ENCODE measurements around the gene AKT3. TPM values are rescaled to one million over a fixed set of nuclear protein-coding genes. Genes with fewer than 3 reads are reported as not detected.
A peak's percentile ranks its signal among the peaks of the same experiment; 100 is the strongest.

AKT3 gene
- total RNA-seq, 1 experiment from 2014 or later = 40.4 TPM

DNA sequence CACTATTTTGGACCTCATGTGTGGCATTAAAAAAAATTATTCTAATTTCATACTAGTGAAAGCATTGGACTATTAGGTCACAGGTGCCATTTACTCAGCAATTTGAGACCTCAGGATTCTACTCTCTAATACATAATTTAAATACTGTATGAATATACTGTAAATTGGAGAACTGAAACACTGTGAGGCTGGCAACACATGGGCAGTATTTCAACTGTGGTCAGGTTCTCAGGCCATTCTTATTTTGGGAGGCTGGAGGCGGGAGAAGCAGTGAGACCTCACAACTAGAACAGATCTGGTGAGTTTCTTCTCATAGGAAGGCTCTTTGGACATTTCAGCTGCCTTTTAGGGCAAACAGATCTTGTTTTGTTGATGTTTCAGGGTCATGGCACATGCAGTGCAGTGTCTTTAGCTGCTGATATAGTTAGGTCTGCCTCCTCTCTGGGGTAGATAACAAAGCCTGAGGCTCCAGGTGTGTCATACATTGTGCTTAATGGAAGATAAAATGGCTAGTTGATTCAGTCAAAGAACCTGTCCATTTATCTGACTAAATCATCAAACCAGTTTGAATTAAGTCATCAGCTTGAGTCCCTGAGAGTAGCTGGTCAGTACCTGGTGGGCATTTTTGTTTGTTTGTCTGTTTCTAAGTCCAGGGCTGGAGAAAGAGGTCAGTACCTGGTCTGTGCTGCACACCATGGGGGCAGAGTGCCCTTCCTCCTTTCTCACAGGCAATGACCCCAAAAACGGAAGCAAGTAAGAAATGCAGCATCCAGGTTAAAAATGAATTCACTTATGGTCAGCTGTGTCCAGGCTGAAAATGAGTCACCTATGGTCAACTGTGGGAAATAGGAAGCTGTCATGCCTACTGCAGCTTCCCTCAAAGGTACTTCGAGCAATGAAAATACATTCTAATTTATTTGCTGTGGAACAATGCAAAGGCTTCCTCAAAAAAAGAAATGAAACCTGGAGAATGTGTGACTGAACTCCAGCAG is 378.0 kb downstream of the AKT3 start:
- no peaks in the 10 kb centered on the region for H3K27me3 ChIP-seq
- H3K4me1 ChIP-seq = no peaks in the 10 kb centered on the region
- H3K4me3 ChIP-seq = no peak overlapping the region
- no peak for DNase-seq
- H3K9me3 ChIP-seq (replicated peaks) = no peaks in the 10 kb centered on the region
- H3K36me3 ChIP-seq = no peaks in the 10 kb centered on the region
- H3K27ac ChIP-seq = no peak overlapping the region

- no peak overlapping the region for H3K4me3 ChIP-seq
- no peak overlapping the region for H3K27ac ChIP-seq
- H3K9me3 ChIP-seq (replicated peaks) = no peaks in the 10 kb centered on the region
- no peaks in the 10 kb centered on the region for H3K4me1 ChIP-seq
- DNase-seq = no peak
- H3K36me3 ChIP-seq = no peaks in the 10 kb centered on the region
- no peaks in the 10 kb centered on the region for H3K27me3 ChIP-seq
Measured at GRCh38 chr1:243471026-243471685, 378.9 kb downstream of the AKT3 start.

- H3K4me3 ChIP-seq = no peak overlapping the region
- DNase-seq = no peak
- no peak overlapping the region for H3K27ac ChIP-seq
Measured at GRCh38 chr1:243470502-243470901, 379.5 kb downstream of the AKT3 start.

GRCh38 chr1:243469497-243469896 is 380.5 kb downstream of the AKT3 start:
- no peaks in the 10 kb centered on the region for H3K36me3 ChIP-seq
- no peaks in the 10 kb centered on the region for H3K27me3 ChIP-seq
- DNase-seq = no peak
- no peaks in the 10 kb centered on the region for H3K4me1 ChIP-seq
- no peak overlapping the region for H3K27ac ChIP-seq
- no peak overlapping the region for H3K4me3 ChIP-seq
- no peaks in the 10 kb centered on the region for H3K9me3 ChIP-seq (replicated peaks)

More at GRCh38 chr1:243470502-243470901, 379.5 kb downstream of the AKT3 start:
- no peaks in the 10 kb centered on the region for H3K27me3 ChIP-seq
- no peaks in the 10 kb centered on the region for H3K9me3 ChIP-seq (replicated peaks)
- H3K36me3 ChIP-seq = no peaks in the 10 kb centered on the region
- no peaks in the 10 kb centered on the region for H3K4me1 ChIP-seq

DNA sequence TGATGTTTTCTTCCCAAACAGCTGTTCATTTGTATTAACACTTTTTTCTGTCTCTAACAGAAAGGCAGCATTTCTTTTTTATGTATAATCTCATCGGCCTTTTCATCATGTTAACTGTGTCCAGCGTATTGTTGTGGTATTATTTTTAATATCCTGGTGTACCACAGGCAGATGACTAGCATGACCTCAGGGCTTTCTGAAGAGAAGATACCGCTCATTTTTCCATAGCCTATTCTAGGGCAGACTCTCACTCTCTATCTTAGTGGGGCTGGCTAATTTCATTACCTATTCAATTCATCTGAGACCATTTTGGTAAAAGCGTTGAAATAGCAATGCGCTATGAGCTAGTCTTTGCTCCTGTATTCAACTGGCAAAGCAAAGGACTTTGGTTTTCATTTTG is 384.3 kb downstream of the AKT3 start:
- Histone ChIP-seq H3K27ac (no peak overlapping the region), H3K4me1 (peaks cover 4% of the 10 kb centered on the region; the same call in 1 of the 2 replicates), H3K36me3 (no peaks in the 10 kb centered on the region), H3K27me3 (no peaks in the 10 kb centered on the region), H3K4me3 (no peak overlapping the region), H3K9me3 (replicated peaks) (no peaks in the 10 kb centered on the region)
- peak in 1 of 2 experiments; percentile 39 for DNase-seq

- Histone ChIP-seq H3K27ac (no peak overlapping the region), H3K27me3 (no peaks in the 10 kb centered on the region), H3K36me3 (no peaks in the 10 kb centered on the region), H3K4me1 (peaks cover 4% of the 10 kb centered on the region; the same call in 1 of the 2 replicates), H3K4me3 (no peak overlapping the region), H3K9me3 (replicated peaks) (no peaks in the 10 kb centered on the region)
- DNase-seq = peak in 1 of 2 experiments; percentile 7
Measured at GRCh38 chr1:243465081-243465480, 385.0 kb downstream of the AKT3 start.

- DNase-seq = peak in 1 of 2 experiments; percentile 36
- Histone ChIP-seq H3K4me1 (peaks cover 4% of the 10 kb centered on the region; the same call in 1 of the 2 replicates), H3K9me3 (replicated peaks) (no peaks in the 10 kb centered on the region), H3K36me3 (no peaks in the 10 kb centered on the region), H3K4me3 (no peak overlapping the region), H3K27me3 (no peaks in the 10 kb centered on the region), H3K27ac (no peak overlapping the region)
Measured at GRCh38 chr1:243462929-243463697, 386.9 kb downstream of the AKT3 start.

GRCh38 chr1:243461700-243462099 is 388.3 kb downstream of the AKT3 start:
- DNase-seq = no peak
- Histone ChIP-seq H3K27me3 (no peaks in the 10 kb centered on the region), H3K4me1 (peaks cover 4% of the 10 kb centered on the region; the same call in 1 of the 2 replicates), H3K4me3 (no peak overlapping the region), H3K36me3 (no peaks in the 10 kb centered on the region), H3K9me3 (replicated peaks) (no peaks in the 10 kb centered on the region), H3K27ac (no peak overlapping the region)

DNA sequence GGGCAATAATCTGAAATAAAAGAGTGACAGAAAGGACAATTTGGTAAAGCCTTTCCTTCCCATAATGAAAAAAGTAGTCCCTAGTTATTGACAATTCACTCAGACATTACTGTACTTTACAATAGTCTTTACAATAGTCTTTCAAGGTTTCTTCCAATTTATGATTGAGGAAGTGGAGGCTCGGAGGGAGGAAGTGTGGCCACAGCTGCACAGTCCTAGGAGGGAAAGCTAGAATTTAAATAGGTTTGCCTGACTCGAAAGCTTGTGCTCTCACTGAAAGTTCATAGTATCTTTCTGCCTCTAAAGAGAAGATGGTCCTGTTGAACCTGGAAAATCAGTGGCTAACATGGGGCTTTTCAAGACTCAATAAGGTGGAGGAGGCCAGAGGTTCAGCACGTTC is 391.0 kb downstream of the AKT3 start:
- Histone ChIP-seq H3K27me3 (no peaks in the 10 kb centered on the region), H3K4me3 (no peak overlapping the region), H3K27ac (no peak overlapping the region), H3K9me3 (replicated peaks) (no peaks in the 10 kb centered on the region), H3K4me1 (peaks cover 4% of the 10 kb centered on the region; the same call in 1 of the 2 replicates), H3K36me3 (no peaks in the 10 kb centered on the region)
- DNase-seq = no peak

- no peaks in the 10 kb centered on the region for H3K27me3 ChIP-seq
- H3K4me1 ChIP-seq = no peaks in the 10 kb centered on the region; the same call in 1 of the 2 replicates
- no peaks in the 10 kb centered on the region for H3K9me3 ChIP-seq (replicated peaks)
- no peak overlapping the region for H3K4me3 ChIP-seq
- no peaks in the 10 kb centered on the region for H3K36me3 ChIP-seq
- no peak for DNase-seq
- H3K27ac ChIP-seq = no peak overlapping the region
Measured at GRCh38 chr1:243457363-243457982, 392.6 kb downstream of the AKT3 start.

- Histone ChIP-seq H3K4me3 (no peak overlapping the region), H3K4me1 (no peaks in the 10 kb centered on the region), H3K36me3 (no peaks in the 10 kb centered on the region), H3K27ac (no peak overlapping the region), H3K9me3 (replicated peaks) (no peaks in the 10 kb centered on the region), H3K27me3 (no peaks in the 10 kb centered on the region)
- no peak for DNase-seq
Measured at GRCh38 chr1:243455760-243456651, 394.0 kb downstream of the AKT3 start.

GRCh38 chr1:243454328-243454997 is 395.6 kb downstream of the AKT3 start:
- no peak overlapping the region for H3K27ac ChIP-seq
- no peak overlapping the region for H3K4me3 ChIP-seq
- no peaks in the 10 kb centered on the region for H3K27me3 ChIP-seq
- no peaks in the 10 kb centered on the region for H3K4me1 ChIP-seq
- H3K9me3 ChIP-seq (replicated peaks) = no peaks in the 10 kb centered on the region
- H3K36me3 ChIP-seq = no peaks in the 10 kb centered on the region
- DNase-seq = no peak

- Histone ChIP-seq H3K36me3 (no peaks in the 10 kb centered on the region), H3K4me3 (no peak overlapping the region), H3K4me1 (no peaks in the 10 kb centered on the region), H3K27ac (no peak overlapping the region), H3K9me3 (replicated peaks) (no peaks in the 10 kb centered on the region), H3K27me3 (no peaks in the 10 kb centered on the region)
- DNase-seq = no peak
Measured at GRCh38 chr1:243452092-243452491, 398.0 kb downstream of the AKT3 start.
